ENCODE results near the gene KCNK3.

Gene KCNK3

DNA sequence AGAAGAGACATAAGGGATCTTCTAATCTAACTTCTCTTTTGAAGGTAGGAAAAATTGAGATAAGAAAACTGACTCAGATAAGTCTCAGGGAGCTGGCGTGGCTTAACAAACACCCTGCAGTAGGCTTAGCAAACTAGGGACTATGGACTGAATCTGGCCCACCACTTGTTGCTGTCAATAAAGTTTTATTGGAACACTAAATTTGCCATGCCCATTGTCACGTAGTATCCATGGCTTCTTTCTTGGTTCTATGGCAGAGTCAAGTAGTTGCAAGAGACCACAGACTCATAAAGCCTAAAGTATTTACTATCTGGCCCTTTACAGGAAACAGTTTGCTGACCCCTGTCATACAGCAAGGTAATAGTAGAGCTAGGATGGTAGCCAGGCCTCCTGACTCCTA lies 24.2 kb downstream of the KCNK3 start:
- Histone ChIP-seq H4K20me1 (ENCODE audit: insufficient read depth, low read length) (no peaks in the 10 kb centered on the region), H3K79me2 (ENCODE audit: low read length) (no peaks in the 10 kb centered on the region), H3K27ac (ENCODE audit: low read length) (no peak overlapping the region), H3K9ac (ENCODE audit: low read length) (no peak overlapping the region), H3K9me3 (ENCODE audit: insufficient read depth, low read length) (no peaks in the 10 kb centered on the region), H3K4me3 (ENCODE audit: low read length) (no peak overlapping the region), H3K4me1 (ENCODE audit: low read length) (no peaks in the 10 kb centered on the region), H2AFZ (ENCODE audit: low read depth, low read length) (no peak overlapping the region), H3K36me3 (replicated peaks; ENCODE audit: low read depth, low read length) (no peaks in the 10 kb centered on the region), H3K4me2 (ENCODE audit: low read length) (no peak overlapping the region), H3K27me3 (ENCODE audit: low read depth, low read length) (no peaks in the 10 kb centered on the region)
- TF ChIP-seq, protein P1, sequence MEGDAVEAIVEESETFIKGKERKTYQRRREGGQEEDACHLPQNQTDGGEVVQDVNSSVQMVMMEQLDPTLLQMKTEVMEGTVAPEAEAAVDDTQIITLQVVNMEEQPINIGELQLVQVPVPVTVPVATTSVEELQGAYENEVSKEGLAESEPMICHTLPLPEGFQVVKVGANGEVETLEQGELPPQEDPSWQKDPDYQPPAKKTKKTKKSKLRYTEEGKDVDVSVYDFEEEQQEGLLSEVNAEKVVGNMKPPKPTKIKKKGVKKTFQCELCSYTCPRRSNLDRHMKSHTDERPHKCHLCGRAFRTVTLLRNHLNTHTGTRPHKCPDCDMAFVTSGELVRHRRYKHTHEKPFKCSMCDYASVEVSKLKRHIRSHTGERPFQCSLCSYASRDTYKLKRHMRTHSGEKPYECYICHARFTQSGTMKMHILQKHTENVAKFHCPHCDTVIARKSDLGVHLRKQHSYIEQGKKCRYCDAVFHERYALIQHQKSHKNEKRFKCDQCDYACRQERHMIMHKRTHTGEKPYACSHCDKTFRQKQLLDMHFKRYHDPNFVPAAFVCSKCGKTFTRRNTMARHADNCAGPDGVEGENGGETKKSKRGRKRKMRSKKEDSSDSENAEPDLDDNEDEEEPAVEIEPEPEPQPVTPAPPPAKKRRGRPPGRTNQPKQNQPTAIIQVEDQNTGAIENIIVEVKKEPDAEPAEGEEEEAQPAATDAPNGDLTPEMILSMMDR (IDR thresholded peaks at IDR 0.05; ENCODE audit: low read depth, low read length), result no peak
- TF ChIP-seq EZH2phosphoT487 (IDR thresholded peaks at IDR 0.05; ENCODE audit: low read depth), result no peak

DNA sequence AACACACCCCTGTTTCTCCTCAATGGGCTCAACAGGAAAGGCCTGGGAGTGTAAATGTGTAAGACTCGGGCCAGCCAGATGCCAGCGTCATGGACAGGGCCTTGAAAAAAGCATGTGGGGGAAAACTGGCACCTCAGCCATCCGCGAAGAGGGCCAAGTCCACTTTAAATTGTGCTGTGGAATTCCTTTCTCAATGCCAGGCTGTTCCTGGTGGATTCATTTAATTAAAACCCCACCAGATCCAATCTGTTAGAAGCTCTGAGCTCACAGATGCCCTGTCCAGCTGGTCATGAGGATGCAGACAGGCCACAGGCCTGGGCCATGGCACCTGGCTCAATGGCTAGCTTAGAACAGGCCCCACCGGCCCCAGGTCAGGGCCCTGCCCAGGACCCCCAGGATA lies 24.8 kb downstream of the KCNK3 start:
- Histone ChIP-seq H3K4me2 (ENCODE audit: low read length) (no peak overlapping the region), H3K27ac (ENCODE audit: low read length) (no peak overlapping the region), H3K79me2 (ENCODE audit: low read length) (no peaks in the 10 kb centered on the region), H3K4me1 (ENCODE audit: low read length) (no peaks in the 10 kb centered on the region), H3K9me3 (ENCODE audit: insufficient read depth, low read length) (no peaks in the 10 kb centered on the region), H2AFZ (ENCODE audit: low read depth, low read length) (no peak overlapping the region), H3K4me3 (ENCODE audit: low read length) (no peak overlapping the region), H3K36me3 (replicated peaks; ENCODE audit: low read depth, low read length) (no peaks in the 10 kb centered on the region), H3K27me3 (ENCODE audit: low read depth, low read length) (no peaks in the 10 kb centered on the region), H4K20me1 (ENCODE audit: insufficient read depth, low read length) (no peaks in the 10 kb centered on the region), H3K9ac (ENCODE audit: low read length) (no peak overlapping the region)
- TF ChIP-seq EZH2phosphoT487 (IDR thresholded peaks at IDR 0.05; ENCODE audit: low read depth), result no peak
- TF ChIP-seq, protein P1 (IDR thresholded peaks at IDR 0.05; ENCODE audit: low read depth, low read length), result no peak

- no peaks in the 10 kb centered on the region for H4K20me1 ChIP-seq (ENCODE audit: insufficient read depth, low read length)
- no peaks in the 10 kb centered on the region for H3K79me2 ChIP-seq (ENCODE audit: low read length)
- no peak for TF ChIP-seq EZH2phosphoT487 (IDR thresholded peaks at IDR 0.05; ENCODE audit: low read depth)
- TF ChIP-seq, protein P1 (IDR thresholded peaks at IDR 0.05; ENCODE audit: low read depth, low read length), result no peak
- no peak overlapping the region for H3K9ac ChIP-seq (ENCODE audit: low read length)
- no peaks in the 10 kb centered on the region for H3K27me3 ChIP-seq (ENCODE audit: low read depth, low read length)
- no peak overlapping the region for H2AFZ ChIP-seq (ENCODE audit: low read depth, low read length)
- H3K36me3 ChIP-seq (replicated peaks; ENCODE audit: low read depth, low read length), result no peaks in the 10 kb centered on the region
- no peak overlapping the region for H3K4me2 ChIP-seq (ENCODE audit: low read length)
- no peak overlapping the region for H3K27ac ChIP-seq (ENCODE audit: low read length)
- no peaks in the 10 kb centered on the region for H3K4me1 ChIP-seq (ENCODE audit: low read length)
- H3K4me3 ChIP-seq (ENCODE audit: low read length), result no peak overlapping the region
- no peaks in the 10 kb centered on the region for H3K9me3 ChIP-seq (ENCODE audit: insufficient read depth, low read length)
These were observed 26.6 kb downstream of the KCNK3 start for GRCh38 chr2:26718949-26719686.

DNA sequence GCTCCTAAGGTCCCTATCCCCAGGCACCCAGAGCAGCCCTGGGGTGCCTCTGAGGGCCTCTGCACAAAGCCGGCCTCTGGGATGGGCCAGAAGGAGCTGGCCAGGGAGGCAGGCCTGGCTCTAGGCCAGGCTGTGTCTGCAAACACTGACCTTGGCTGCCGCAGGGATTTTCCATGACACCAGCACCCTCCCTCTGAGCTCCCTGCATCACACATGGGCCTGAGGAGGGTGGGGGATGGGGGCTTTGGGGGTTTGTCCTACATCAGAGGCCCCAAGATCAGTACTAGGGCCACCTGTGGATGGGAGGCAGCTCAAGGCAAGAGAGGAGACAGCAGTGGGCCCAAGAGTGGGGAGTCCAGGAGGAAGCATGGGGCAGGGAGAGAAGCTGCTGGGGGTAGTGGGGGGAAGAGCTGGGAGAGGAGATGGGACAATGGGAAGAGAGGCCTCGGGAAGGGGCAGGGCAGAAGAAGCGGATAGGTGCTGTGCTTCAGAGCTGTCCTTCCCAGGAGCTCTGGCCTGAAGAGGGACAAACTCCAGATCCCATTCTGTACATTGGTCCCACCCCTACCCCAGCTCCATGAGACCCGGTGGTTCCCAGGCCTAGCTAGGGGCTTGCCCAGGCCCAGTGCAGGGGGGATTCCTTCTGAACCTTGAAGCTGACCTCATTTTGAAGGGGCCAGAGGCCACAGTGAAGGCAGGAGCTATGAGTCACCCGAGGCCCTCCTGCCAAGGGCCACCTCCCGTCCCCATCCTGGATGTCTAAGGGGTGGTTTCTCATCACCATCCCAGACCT lies 28.0 kb downstream of the KCNK3 start:
- Histone ChIP-seq H3K27me3 (ENCODE audit: low read depth, low read length) (no peaks in the 10 kb centered on the region), H3K79me2 (ENCODE audit: low read length) (no peaks in the 10 kb centered on the region), H3K4me3 (ENCODE audit: low read length) (no peak overlapping the region), H4K20me1 (ENCODE audit: insufficient read depth, low read length) (no peaks in the 10 kb centered on the region), H2AFZ (ENCODE audit: low read depth, low read length) (no peak overlapping the region), H3K4me2 (ENCODE audit: low read length) (no peak overlapping the region), H3K4me1 (ENCODE audit: low read length) (no peaks in the 10 kb centered on the region), H3K9me3 (ENCODE audit: insufficient read depth, low read length) (no peaks in the 10 kb centered on the region), H3K27ac (ENCODE audit: low read length) (no peak overlapping the region), H3K36me3 (replicated peaks; ENCODE audit: low read depth, low read length) (no peaks in the 10 kb centered on the region), H3K9ac (ENCODE audit: low read length) (no peak overlapping the region)
- TF ChIP-seq, protein P1 (IDR thresholded peaks at IDR 0.05; ENCODE audit: low read depth, low read length), result no peak
- TF ChIP-seq EZH2phosphoT487 (IDR thresholded peaks at IDR 0.05; ENCODE audit: low read depth), result no peak

Data from OCI-LY3 (cell line).